Retinal pigment epithelial cell (primary cell): Measurements from ENCODE around the gene VEGFB.

Experiments used
- DNase-seq: peaks from one replicate; pipeline ENCODE4 v3.0.0-alpha.2; 2010; ENCODE audit warnings: low read depth
- H3K4me3 ChIP-seq: 2 replicates; pipeline ENCODE4 v1.5.1; 2011; ENCODE audit warnings: mild to moderate bottlenecking, low read length, control low read depth, moderate library complexity
- TF ChIP-seq, protein P1 (sequence below): conservative IDR thresholded peaks from 2 replicates; pipeline ENCODE4 v1.5.1; 2011; ENCODE audit warnings: low read depth, low read length, control low read depth, inconsistent platforms

The VEGFB gene

DNA sequence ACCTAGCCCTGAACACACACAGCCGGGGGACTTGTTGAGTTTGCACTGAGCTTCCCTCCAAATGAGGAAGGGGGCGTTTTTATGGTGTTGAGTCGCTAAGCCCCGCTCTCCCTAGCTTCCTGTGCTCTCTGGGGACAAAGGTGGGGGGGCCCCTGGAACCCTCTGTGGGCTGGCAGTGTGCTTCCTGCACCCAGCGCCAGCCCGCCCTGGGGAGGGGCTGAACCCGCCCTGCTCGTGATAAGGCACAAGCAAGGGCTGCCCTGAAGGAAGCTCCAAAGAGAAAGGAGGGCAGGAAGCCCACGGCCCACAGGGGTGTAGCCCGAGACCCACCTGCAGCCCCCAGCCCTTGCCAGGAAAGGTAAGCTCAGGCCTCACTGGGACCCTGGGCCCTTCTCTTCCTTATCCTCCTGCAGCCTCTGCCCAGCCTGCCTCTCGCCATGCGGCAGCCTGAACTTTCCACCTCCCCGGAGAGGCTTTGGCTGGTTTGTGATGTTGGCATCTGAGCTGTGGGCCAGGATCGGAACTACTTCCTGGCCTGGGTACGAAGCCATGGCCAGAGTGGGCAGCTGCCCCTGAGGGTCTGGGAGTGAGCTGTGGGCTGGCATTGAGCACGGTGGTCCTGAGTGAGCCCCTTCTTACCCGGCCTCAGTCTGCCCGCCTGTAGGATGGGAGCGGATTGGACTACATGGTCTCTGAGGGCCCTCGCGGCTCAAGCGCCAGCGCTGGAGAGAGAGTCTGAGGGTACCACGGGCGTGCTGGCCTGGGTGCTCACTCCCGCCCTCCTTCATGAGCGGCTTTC lies 27.7 kb upstream of the VEGFB start, which contains the start of gene FERMT3:
Gene FERMT3 (plus strand): TSS at position 265 of the 799 bp plus-strand sequence. CDS start 644 bp downstream, outside the sequence.
- TF ChIP-seq, protein P1, sequence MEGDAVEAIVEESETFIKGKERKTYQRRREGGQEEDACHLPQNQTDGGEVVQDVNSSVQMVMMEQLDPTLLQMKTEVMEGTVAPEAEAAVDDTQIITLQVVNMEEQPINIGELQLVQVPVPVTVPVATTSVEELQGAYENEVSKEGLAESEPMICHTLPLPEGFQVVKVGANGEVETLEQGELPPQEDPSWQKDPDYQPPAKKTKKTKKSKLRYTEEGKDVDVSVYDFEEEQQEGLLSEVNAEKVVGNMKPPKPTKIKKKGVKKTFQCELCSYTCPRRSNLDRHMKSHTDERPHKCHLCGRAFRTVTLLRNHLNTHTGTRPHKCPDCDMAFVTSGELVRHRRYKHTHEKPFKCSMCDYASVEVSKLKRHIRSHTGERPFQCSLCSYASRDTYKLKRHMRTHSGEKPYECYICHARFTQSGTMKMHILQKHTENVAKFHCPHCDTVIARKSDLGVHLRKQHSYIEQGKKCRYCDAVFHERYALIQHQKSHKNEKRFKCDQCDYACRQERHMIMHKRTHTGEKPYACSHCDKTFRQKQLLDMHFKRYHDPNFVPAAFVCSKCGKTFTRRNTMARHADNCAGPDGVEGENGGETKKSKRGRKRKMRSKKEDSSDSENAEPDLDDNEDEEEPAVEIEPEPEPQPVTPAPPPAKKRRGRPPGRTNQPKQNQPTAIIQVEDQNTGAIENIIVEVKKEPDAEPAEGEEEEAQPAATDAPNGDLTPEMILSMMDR: no peak
- no peak within 1 kb of the TSS for H3K4me3 ChIP-seq
- DNase-seq: no peak

DNA sequence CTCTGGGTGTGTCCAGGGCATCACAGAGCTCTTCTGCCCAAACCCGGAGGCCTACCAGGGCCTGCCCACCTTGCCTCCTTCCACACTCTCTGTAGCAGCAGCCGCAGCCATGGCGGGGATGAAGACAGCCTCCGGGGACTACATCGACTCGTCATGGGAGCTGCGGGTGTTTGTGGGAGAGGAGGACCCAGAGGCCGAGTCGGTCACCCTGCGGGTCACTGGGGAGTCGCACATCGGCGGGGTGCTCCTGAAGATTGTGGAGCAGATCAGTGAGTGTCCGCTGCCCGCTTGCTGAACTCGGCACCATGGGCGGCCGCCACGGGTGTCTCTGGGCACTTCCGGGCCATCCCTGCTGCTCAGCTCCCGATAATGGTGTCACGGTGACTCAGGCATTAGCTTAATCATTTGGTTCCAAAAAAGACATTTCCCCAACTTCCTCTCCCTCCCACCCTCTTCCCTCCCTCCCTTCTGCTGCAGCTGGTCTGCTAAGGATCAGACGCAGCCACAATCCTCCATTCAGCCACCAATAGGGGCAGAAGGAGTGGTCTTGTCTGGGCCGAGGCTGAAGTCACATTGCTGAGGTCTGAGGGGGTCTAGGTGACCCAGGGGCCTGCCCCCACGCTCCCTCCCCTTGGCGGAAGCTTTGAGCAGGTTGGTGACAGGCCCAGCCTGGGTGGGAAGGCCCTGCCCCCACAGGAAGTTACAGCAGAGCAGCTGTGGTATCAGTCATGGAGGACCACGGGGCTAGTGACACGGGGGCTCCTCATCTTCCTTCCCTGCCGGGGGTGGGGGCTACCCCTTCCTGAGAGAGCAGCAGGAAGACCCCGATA lies 26.9 kb upstream of the VEGFB start:
- DNase-seq: no peak
- TF ChIP-seq, protein P1: no peak
- H3K4me3 ChIP-seq: no peak overlapping the region

DNA sequence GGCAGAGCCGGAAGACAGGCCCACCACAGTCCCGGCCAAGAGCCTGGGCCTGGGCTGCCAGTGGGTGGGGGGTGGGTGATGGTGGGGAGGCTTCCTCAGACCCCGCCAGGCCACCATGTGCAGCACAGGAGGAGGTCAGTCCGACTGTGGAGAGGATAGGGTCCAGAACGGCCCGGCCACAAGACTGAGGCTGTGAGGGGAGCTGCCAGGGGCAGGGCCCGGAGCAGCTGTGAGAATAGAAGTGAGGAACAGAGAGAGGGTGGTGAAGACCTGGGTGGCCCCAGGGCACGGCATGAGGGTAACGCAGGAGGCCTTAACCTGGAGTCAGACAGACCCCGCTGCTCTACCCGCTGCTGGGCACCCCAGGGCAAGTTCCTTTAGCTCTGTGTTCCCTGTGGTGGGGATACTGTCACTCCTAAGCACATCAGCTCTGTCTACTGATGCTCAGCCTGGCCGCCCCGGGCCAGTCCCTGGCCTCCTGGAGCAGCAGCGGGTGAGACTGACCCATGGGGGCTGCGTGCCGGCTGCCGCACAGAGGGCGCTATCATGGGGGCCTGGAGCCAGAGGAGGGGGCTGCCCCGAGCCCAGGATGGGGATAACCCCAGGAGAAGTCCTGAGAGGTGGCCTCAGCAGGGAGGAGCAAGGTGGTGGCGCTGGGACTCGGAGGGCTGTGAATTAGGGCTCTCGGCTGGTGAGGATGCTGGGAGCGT lies 26.1 kb upstream of the VEGFB start:
- DNase-seq: no peak
- H3K4me3 ChIP-seq: no peak overlapping the region

GRCh38 chr11:64208796-64209562 lies 25.4 kb upstream of the VEGFB start:
- no peak for DNase-seq
- TF ChIP-seq, protein P1: no peak
- no peak overlapping the region for H3K4me3 ChIP-seq

More for the DNA sequence above, 26.1 kb upstream of the VEGFB start:
- TF ChIP-seq, protein P1: no peak

- TF ChIP-seq, protein P1: no peak
- no peak for DNase-seq
- no peak overlapping the region for H3K4me3 ChIP-seq
Measured at GRCh38 chr11:64209563-64209843, 24.9 kb upstream of the VEGFB start.

DNA sequence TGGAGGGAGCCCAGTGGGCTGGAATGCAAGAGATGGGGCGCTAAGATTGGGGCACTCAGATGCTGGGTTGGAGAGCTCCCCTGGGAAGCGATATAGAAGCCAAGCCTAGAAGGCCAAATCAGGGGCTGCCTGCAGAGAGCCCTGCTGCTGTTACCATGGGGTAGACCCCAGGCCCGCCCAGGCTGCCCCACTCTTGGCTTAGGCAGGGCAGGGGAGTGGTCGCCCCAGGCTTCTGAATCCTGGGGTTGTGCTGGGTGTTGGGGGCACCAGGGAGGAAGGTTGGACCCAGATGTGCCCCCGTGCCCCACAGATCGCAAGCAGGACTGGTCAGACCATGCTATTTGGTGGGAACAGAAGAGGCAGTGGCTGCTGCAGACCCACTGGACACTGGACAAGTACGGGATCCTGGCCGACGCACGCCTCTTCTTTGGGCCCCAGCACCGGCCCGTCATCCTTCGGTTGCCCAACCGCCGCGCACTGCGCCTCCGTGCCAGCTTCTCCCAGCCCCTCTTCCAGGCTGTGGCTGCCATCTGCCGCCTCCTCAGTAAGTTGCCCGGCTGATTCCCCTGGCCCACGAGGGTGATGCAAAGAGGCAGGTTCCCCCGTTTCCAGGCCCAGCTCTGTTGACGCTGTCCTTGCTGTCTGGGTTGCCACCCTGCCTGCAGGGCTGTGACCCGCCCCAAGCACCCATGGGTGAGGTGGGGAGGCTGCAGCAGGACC lies 23.9 kb upstream of the VEGFB start:
- no peak for DNase-seq
- no peak overlapping the region for H3K4me3 ChIP-seq
- TF ChIP-seq, protein P1: no peak
